ENCODE measurements around the gene RANBP17. TPM values are rescaled to one million over a fixed set of nuclear protein-coding genes. Genes with fewer than 3 reads are reported as not detected.
"Not testable (repeated sequence)": the region's sequence is repeated elsewhere in the genome, so short reads cannot be mapped to it uniquely, and the experiment has no call there.

Gene RANBP17
- total RNA-seq, 1 donor from 2014 or later: 12.3 TPM

- no peak for TF ChIP-seq CTCF (IDR thresholded peaks at IDR 0.05)
- intact Hi-C loops (cut with DNase I): no loop called here
- no peak for ATAC-seq
- Histone ChIP-seq H3K4me3 (no peak overlapping the region), H3K4me1 (no peaks in the 10 kb centered on the region), H3K9me3 (no peaks in the 10 kb centered on the region), H3K27me3 (ENCODE audit: low read depth) (no peaks in the 10 kb centered on the region), H3K36me3 (no peaks in the 10 kb centered on the region), H3K27ac (no peak overlapping the region)
- DNase-seq: no peak
Observed at GRCh38 chr5:171175746-171176145, 313.9 kb downstream of the RANBP17 start.

- H3K9me3 ChIP-seq; H3K4me1 ChIP-seq; H3K27ac ChIP-seq; ATAC-seq; H3K36me3 ChIP-seq; H3K4me3 ChIP-seq; intact Hi-C loops (cut with DNase I); H3K27me3 ChIP-seq (ENCODE audit: low read depth); DNase-seq: not testable (repeated sequence)
Observed at GRCh38 chr5:171178190-171178589, 316.4 kb downstream of the RANBP17 start.

- intact Hi-C loops (cut with DNase I): no loop called here
- no peak for TF ChIP-seq CTCF (IDR thresholded peaks at IDR 0.05)
- ATAC-seq: no peak
Observed at GRCh38 chr5:171188016-171188415, 326.2 kb downstream of the RANBP17 start.

GRCh38 chr5:171189442-171189841 lies 327.6 kb downstream of the RANBP17 start:
- Histone ChIP-seq H3K4me3 (no peak overlapping the region), H3K27me3 (ENCODE audit: low read depth) (no peaks in the 10 kb centered on the region), H3K4me1 (no peaks in the 10 kb centered on the region), H3K27ac (no peak overlapping the region), H3K36me3 (no peaks in the 10 kb centered on the region), H3K9me3 (no peaks in the 10 kb centered on the region)
- DNase-seq (no peak), ATAC-seq (no peak)
- no peak for TF ChIP-seq CTCF (IDR thresholded peaks at IDR 0.05)
- intact Hi-C loops (cut with DNase I): no loop called here

More at GRCh38 chr5:171188016-171188415, 326.2 kb downstream of the RANBP17 start:
- no peak for DNase-seq
- Histone ChIP-seq H3K9me3 (no peaks in the 10 kb centered on the region), H3K27me3 (ENCODE audit: low read depth) (no peaks in the 10 kb centered on the region), H3K4me3 (no peak overlapping the region), H3K27ac (no peak overlapping the region), H3K36me3 (no peaks in the 10 kb centered on the region), H3K4me1 (no peaks in the 10 kb centered on the region)

GRCh38 chr5:171192111-171192510 lies 330.3 kb downstream of the RANBP17 start:
- Histone ChIP-seq H3K27ac (no peak overlapping the region), H3K27me3 (ENCODE audit: low read depth) (no peaks in the 10 kb centered on the region), H3K9me3 (no peaks in the 10 kb centered on the region), H3K4me3 (no peak overlapping the region), H3K4me1 (no peaks in the 10 kb centered on the region), H3K36me3 (no peaks in the 10 kb centered on the region)
- intact Hi-C loops (cut with DNase I): no loop called here
- no peak for DNase-seq
- no peak for TF ChIP-seq CTCF (IDR thresholded peaks at IDR 0.05)
- no peak for ATAC-seq

- TF ChIP-seq CTCF (IDR thresholded peaks at IDR 0.05): no peak
- Histone ChIP-seq H3K4me3 (no peak overlapping the region), H3K9me3 (no peaks in the 10 kb centered on the region), H3K27ac (no peak overlapping the region), H3K4me1 (no peaks in the 10 kb centered on the region), H3K36me3 (no peaks in the 10 kb centered on the region), H3K27me3 (ENCODE audit: low read depth) (no peaks in the 10 kb centered on the region)
- intact Hi-C loops (cut with DNase I): no loop called here
- DNase-seq (no peak), ATAC-seq (no peak)
Observed at GRCh38 chr5:171201310-171201709, 339.5 kb downstream of the RANBP17 start.

All from lower lobe of right lung (tissue), 2 donors.